IMR-90 (cell line): Measurements from ENCODE around the gene PRRX1. TPM values are rescaled to one million over a fixed set of nuclear protein-coding genes. Genes with fewer than 3 reads are reported as not detected.

Experiments
- ATAC-seq: fragments of 200-7000 bp; cut with Tn5 transposase; 2 replicates; pipeline ENCODE4 v1.9.1; 2020; ENCODE audit warnings: low read depth, mild to moderate bottlenecking, moderate library complexity
- BruUV-seq: library from RNA; stranded (reverse); fragments of 400-500 nt; replicated peaks from 2 replicates; lab custom pipeline; 2021; lab: Mats Ljungman, UMichigan
- CTCF ChIA-PET: fragments of 300-600 bp; formaldehyde crosslinking; extraction: SDS; loops from one replicate; lab custom pipeline; 2021; ENCODE audit warnings: antibody characterized with exemption; lab: Yijun Ruan, JAX
- POLR2A ChIA-PET: fragments of 300-600 bp; sonication (Branson Sonifier 250); formaldehyde crosslinking; loops from one replicate; lab custom pipeline; 2022; ENCODE audit warnings: antibody characterized with exemption; ENCODE audit not compliant: unreplicated experiment; lab: Charles Lee
- DNase-seq: peaks from one replicate; pipeline ENCODE4 v3.0.0; 2013
- H2AFZ ChIP-seq: replicated peaks from 2 replicates; pipeline ENCODE3; 2013; ENCODE audit warnings: low read length, mild to moderate bottlenecking; ENCODE audit not compliant: poor library complexity
- H2AK5ac ChIP-seq: 2 replicates; pipeline ENCODE4 v1.6.1; 2013; ENCODE audit warnings: low read depth, low read length, inconsistent platforms
- H2AK9ac ChIP-seq: replicated peaks from 2 replicates; pipeline ENCODE3; 2013; ENCODE audit warnings: mild to moderate bottlenecking, low read depth, low read length, moderate library complexity; ENCODE audit not compliant: poor library complexity
- H2BK120ac ChIP-seq: 2 replicates; pipeline ENCODE4 v1.6.1; 2013; ENCODE audit warnings: low read depth, low read length, inconsistent platforms
- H2BK15ac ChIP-seq: 3 replicates; pipeline ENCODE4 v1.6.1; 2013; ENCODE audit warnings: low read depth, low read length, inconsistent platforms
- H2BK20ac ChIP-seq: 2 replicates; pipeline ENCODE4 v1.6.1; 2013; ENCODE audit warnings: low read depth, mild to moderate bottlenecking, inconsistent platforms, low read length, moderate library complexity
- H2BK5ac ChIP-seq: 2 replicates; pipeline ENCODE4 v1.6.1; 2013; ENCODE audit warnings: mild to moderate bottlenecking, low read depth, low read length, inconsistent platforms; ENCODE audit not compliant: poor library complexity, severe bottlenecking
- H3K14ac ChIP-seq: replicated peaks from 2 replicates; pipeline ENCODE4 v1.6.1; 2013; ENCODE audit warnings: low read depth, low read length, inconsistent platforms
- H3K18ac ChIP-seq: 2 replicates; pipeline ENCODE4 v1.6.1; 2013; ENCODE audit warnings: low read depth, low read length, control low read depth
- H3K23ac ChIP-seq: 2 replicates; pipeline ENCODE4 v1.6.1; 2013; ENCODE audit warnings: low read depth, low read length, inconsistent platforms
- H3K27ac ChIP-seq: 2 replicates; pipeline ENCODE4 v1.5.1; 2013; ENCODE audit warnings: mild to moderate bottlenecking, control low read depth, low read length; ENCODE audit not compliant: insufficient read depth
- H3K27me3 ChIP-seq: 2 replicates; pipeline ENCODE4 v1.6.1; 2013; ENCODE audit warnings: low read length; ENCODE audit not compliant: control insufficient read depth, insufficient read depth
- H3K36me3 ChIP-seq: 2 replicates; pipeline ENCODE4 v1.6.1; 2013; ENCODE audit warnings: low read length, mixed read lengths; ENCODE audit not compliant: control insufficient read depth, insufficient read depth
- H3K4ac ChIP-seq: 2 replicates; pipeline ENCODE4 v1.6.1; 2013; ENCODE audit warnings: low read depth, low read length, inconsistent platforms
- H3K4me1 ChIP-seq: 2 replicates; pipeline ENCODE4 v1.6.1; 2013; ENCODE audit warnings: low read length, mixed read lengths; ENCODE audit not compliant: control insufficient read depth, insufficient read depth
- H3K4me2 ChIP-seq: 2 replicates; pipeline ENCODE4 v1.6.1; 2013; ENCODE audit warnings: low read depth, mild to moderate bottlenecking, control low read depth, low read length, moderate library complexity
- H3K4me3 ChIP-seq: 2 replicates; pipeline ENCODE4 v1.5.1; 2013; ENCODE audit warnings: low read depth, mild to moderate bottlenecking, control low read depth, low read length, moderate library complexity; ENCODE audit not compliant: insufficient read depth
- H3K56ac ChIP-seq: 2 replicates; pipeline ENCODE4 v1.6.1; 2013; ENCODE audit warnings: low read length, inconsistent platforms; ENCODE audit not compliant: insufficient read depth; ENCODE audit errors: extremely low read depth
- H3K79me1 ChIP-seq, 2 experiments: 2 replicates each; pipeline ENCODE4 v1.6.1; 2013; ENCODE audit warnings: low read length in 2 of 2, inconsistent platforms in 1 of 2, low read depth in 1 of 2
- H3K9ac ChIP-seq: 2 replicates; pipeline ENCODE4 v1.6.1; 2013; ENCODE audit warnings: low read depth, low read length, control low read depth
- H3K9me1 ChIP-seq: 2 replicates; pipeline ENCODE4 v1.6.1; 2013; ENCODE audit warnings: low read length, inconsistent platforms; ENCODE audit not compliant: insufficient read depth
- H3K9me3 ChIP-seq: 2 replicates; pipeline ENCODE4 v1.6.1; 2013; ENCODE audit warnings: low read length; ENCODE audit not compliant: control insufficient read depth, insufficient read depth
- H4K20me1 ChIP-seq: 2 replicates; pipeline ENCODE4 v1.6.1; 2013; ENCODE audit warnings: low read length, inconsistent platforms; ENCODE audit not compliant: insufficient read depth
- H4K5ac ChIP-seq: 2 replicates; pipeline ENCODE4 v1.6.1; 2013; ENCODE audit warnings: mild to moderate bottlenecking, low read depth, low read length, control low read depth
- H4K8ac ChIP-seq, 2 experiments: 2 replicates each; pipeline ENCODE4 v1.6.1; 2013; ENCODE audit warnings: low read depth in 2 of 2, low read length in 2 of 2, control low read depth in 1 of 2, inconsistent platforms in 1 of 2
- H4K91ac ChIP-seq: 2 replicates; pipeline ENCODE4 v1.6.1; 2013; ENCODE audit warnings: low read depth, low read length, inconsistent platforms; ENCODE audit not compliant: insufficient read depth
- BHLHE40 ChIP-seq: fragments of 150-350 bp; IDR thresholded peaks from 2 replicates; pipeline ENCODE4 v1.6.1; 2016; ENCODE audit warnings: mild to moderate bottlenecking, low read depth, low read length
- CEBPB ChIP-seq: IDR thresholded peaks from 2 replicates; pipeline ENCODE4 v1.6.1; 2012; ENCODE audit warnings: low read depth, low read length, improper control_type of control experiment
- CHD1 ChIP-seq: IDR thresholded peaks from 2 replicates; pipeline ENCODE4 v1.6.1; 2012; ENCODE audit warnings: low read depth, low read length, improper control_type of control experiment
- FOS ChIP-seq: fragments of 150-350 bp; IDR thresholded peaks from 2 replicates; pipeline ENCODE4 v1.6.1; 2016; ENCODE audit warnings: low read depth, low read length
- MAFK ChIP-seq: IDR thresholded peaks from 2 replicates; pipeline ENCODE4 v1.6.1; 2012; ENCODE audit warnings: low read depth, low read length, improper control_type of control experiment
- MAZ ChIP-seq: IDR thresholded peaks from 2 replicates; pipeline ENCODE4 v1.6.1; 2012; ENCODE audit warnings: low read depth, mild to moderate bottlenecking, low read length, improper control_type of control experiment, moderate library complexity, borderline replicate concordance
- MXI1 ChIP-seq: IDR thresholded peaks from 2 replicates; pipeline ENCODE4 v1.6.1; 2012; ENCODE audit warnings: low read depth, mild to moderate bottlenecking, low read length, moderate library complexity, borderline replicate concordance
- NFE2L2 ChIP-seq: fragments of 150-350 bp; IDR thresholded peaks from 2 replicates; pipeline ENCODE4 v1.6.1; 2016; ENCODE audit warnings: low read depth, mild to moderate bottlenecking, low read length
- POLR2A ChIP-seq: IDR thresholded peaks from 2 replicates; pipeline ENCODE4 v1.6.1; 2012; ENCODE audit warnings: mild to moderate bottlenecking, low read depth, low read length
- RAD21 ChIP-seq: IDR thresholded peaks from 2 replicates; pipeline ENCODE4 v1.6.1; 2012; ENCODE audit warnings: low read length, improper control_type of control experiment
- RCOR1 ChIP-seq: IDR thresholded peaks from 2 replicates; pipeline ENCODE4 v1.6.1; 2012; ENCODE audit warnings: mild to moderate bottlenecking, low read length, improper control_type of control experiment; ENCODE audit not compliant: insufficient replicate concordance
- RFX5 ChIP-seq: IDR thresholded peaks from 2 replicates; pipeline ENCODE4 v1.8.0; 2012; ENCODE audit warnings: low read depth, mild to moderate bottlenecking, low read length, moderate library complexity
- SMC3 ChIP-seq: fragments of 150-350 bp; IDR thresholded peaks from 2 replicates; pipeline ENCODE4 v1.6.1; 2016; ENCODE audit warnings: low read depth, mild to moderate bottlenecking, antibody characterized with exemption, low read length, moderate library complexity
- WGBS, 2 experiments: methylation state at CpG; one replicate each; pipeline versions ENCODE4 v1.1.5 to v1.1.7; 2013; ENCODE audit warnings: missing lambda C conversion rate in 2 of 2; ENCODE audit not compliant: insufficient read length in 1 of 2; ENCODE audit errors: extremely low coverage in 2 of 2; 5-methylcytosine and 5-hydroxymethylcytosine counted together
- dilution Hi-C: fragments of 300-500 bp; cut with HindIII; formaldehyde crosslinking; loops from one replicate; pipeline ENCODE4 v1.14.3; 2018; ENCODE audit warnings: low sequenced_read_pairs; ENCODE audit not compliant: unreplicated experiment
- in situ Hi-C: fragments of 300-500 bp; cut with MboI; formaldehyde crosslinking; loops from 3 replicates; pipeline ENCODE4 v1.14.3; 2019; ENCODE audit warnings: low sequenced_read_pairs, inconsistent platforms, mixed read lengths
- intact Hi-C: fragments of 100-400 bp; cut with micrococcal nuclease; formaldehyde crosslinking; loops from 2 replicates; pipeline ENCODE4 v1.10.0; 2022
- polyA plus RNA-seq, 3 experiments: library from polyadenylated mRNA; depleted of rRNA; stranded (reverse); fragments of >200 nt; gene quantifications; 2 replicates each; pipeline ENCODE4 v1.2.3, GENCODE V29; 2012; ENCODE audit warnings: low replicate concordance in 1 of 3
- total RNA-seq: library from RNA; depleted of rRNA; stranded (reverse); fragments of >200 nt; gene quantifications from 2 replicates; pipeline ENCODE4 v1.2.3, GENCODE V29; 2012
- TF ChIP-seq, protein P1 (sequence below): conservative IDR thresholded peaks from 2 replicates; pipeline ENCODE4 v1.5.1; 2012; ENCODE audit warnings: mild to moderate bottlenecking, low read depth, low read length, improper control_type of control experiment
- TF ChIP-seq, protein P2 (sequence below): fragments of 150-350 bp; IDR thresholded peaks from 2 replicates; pipeline ENCODE4 v1.6.1; 2017; ENCODE audit warnings: mild to moderate bottlenecking, antibody characterized with exemption, low read length, low read depth
- TF ChIP-seq, protein P3 (sequence below): fragments of 150-350 bp; IDR thresholded peaks from 2 replicates; pipeline ENCODE4 v1.6.1; 2016; ENCODE audit warnings: low read depth, mild to moderate bottlenecking, low read length, moderate library complexity, borderline replicate concordance

The PRRX1 gene
- total and polyA plus RNA-seq, 2 of the 4 experiments (the other 2 are of a cell fraction): 50.0 to 65.4 TPM

DNA sequence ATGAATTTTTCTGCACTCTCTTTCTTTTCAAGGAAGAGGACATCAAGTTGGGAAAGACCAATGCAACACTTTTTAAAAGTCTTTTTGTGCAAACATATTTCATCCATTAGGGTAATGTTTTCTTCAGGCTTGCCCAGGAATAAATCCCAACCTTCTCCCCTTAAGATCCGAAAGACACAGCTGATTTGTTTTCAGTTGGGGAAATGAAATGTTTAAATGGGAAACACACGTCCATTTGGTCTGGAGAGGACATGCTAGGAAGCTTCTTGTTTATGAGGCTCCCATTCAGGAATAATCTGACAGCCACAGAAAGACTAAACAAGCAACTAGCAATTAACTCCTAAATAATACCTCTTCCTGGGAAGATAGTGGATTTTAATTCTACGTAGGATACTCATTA lies 91.9 kb downstream of the PRRX1 start:
- no peak overlapping the region for H3K23ac ChIP-seq

More for the DNA sequence above, 91.9 kb downstream of the PRRX1 start:
- TF ChIP-seq POLR2A (no peak), CHD1 (no peak), RAD21 (no peak), NFE2L2 (no peak), RCOR1 (no peak), FOS (no peak), MAZ (no peak), RFX5 (no peak), MAFK (no peak), SMC3 (no peak), BHLHE40 (no peak), MXI1 (no peak), CEBPB (no peak)
- TF ChIP-seq, protein P1, sequence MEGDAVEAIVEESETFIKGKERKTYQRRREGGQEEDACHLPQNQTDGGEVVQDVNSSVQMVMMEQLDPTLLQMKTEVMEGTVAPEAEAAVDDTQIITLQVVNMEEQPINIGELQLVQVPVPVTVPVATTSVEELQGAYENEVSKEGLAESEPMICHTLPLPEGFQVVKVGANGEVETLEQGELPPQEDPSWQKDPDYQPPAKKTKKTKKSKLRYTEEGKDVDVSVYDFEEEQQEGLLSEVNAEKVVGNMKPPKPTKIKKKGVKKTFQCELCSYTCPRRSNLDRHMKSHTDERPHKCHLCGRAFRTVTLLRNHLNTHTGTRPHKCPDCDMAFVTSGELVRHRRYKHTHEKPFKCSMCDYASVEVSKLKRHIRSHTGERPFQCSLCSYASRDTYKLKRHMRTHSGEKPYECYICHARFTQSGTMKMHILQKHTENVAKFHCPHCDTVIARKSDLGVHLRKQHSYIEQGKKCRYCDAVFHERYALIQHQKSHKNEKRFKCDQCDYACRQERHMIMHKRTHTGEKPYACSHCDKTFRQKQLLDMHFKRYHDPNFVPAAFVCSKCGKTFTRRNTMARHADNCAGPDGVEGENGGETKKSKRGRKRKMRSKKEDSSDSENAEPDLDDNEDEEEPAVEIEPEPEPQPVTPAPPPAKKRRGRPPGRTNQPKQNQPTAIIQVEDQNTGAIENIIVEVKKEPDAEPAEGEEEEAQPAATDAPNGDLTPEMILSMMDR: no peak
- TF ChIP-seq, protein P2, sequence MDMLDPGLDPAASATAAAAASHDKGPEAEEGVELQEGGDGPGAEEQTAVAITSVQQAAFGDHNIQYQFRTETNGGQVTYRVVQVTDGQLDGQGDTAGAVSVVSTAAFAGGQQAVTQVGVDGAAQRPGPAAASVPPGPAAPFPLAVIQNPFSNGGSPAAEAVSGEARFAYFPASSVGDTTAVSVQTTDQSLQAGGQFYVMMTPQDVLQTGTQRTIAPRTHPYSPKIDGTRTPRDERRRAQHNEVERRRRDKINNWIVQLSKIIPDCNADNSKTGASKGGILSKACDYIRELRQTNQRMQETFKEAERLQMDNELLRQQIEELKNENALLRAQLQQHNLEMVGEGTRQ: no peak
- TF ChIP-seq, protein P3, sequence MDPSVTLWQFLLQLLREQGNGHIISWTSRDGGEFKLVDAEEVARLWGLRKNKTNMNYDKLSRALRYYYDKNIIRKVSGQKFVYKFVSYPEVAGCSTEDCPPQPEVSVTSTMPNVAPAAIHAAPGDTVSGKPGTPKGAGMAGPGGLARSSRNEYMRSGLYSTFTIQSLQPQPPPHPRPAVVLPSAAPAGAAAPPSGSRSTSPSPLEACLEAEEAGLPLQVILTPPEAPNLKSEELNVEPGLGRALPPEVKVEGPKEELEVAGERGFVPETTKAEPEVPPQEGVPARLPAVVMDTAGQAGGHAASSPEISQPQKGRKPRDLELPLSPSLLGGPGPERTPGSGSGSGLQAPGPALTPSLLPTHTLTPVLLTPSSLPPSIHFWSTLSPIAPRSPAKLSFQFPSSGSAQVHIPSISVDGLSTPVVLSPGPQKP: no peak
- no peaks in the 10 kb centered on the region for H3K9me1 ChIP-seq
- H3K4me2 ChIP-seq: no peak overlapping the region
- in situ Hi-C loops: loop anchor here (25.0 kb wide), 1 partner anchor 818 kb away; no protein-coding TSS in a partner anchor
- no peak for DNase-seq
- H3K9ac ChIP-seq: no peak overlapping the region
- no peaks in the 10 kb centered on the region for H4K20me1 ChIP-seq
- H3K4me1 ChIP-seq: no peaks in the 10 kb centered on the region
- no peak overlapping the region for H2BK15ac ChIP-seq
- ChIA-PET POLR2A (interaction anchor here (0.6 kb wide), 1 partner anchor 81 kb away, joined by 3 read pairs; no protein-coding TSS in a partner anchor), CTCF (no interaction called here)
- H3K36me3 ChIP-seq: no peaks in the 10 kb centered on the region
- H3K4me3 ChIP-seq: no peak overlapping the region
- no peak overlapping the region for H3K18ac ChIP-seq
- H4K5ac ChIP-seq: no peak overlapping the region
- no peak overlapping the region for H2AK5ac ChIP-seq
- no peaks in the 10 kb centered on the region for H3K9me3 ChIP-seq
- no peak overlapping the region for H3K14ac ChIP-seq
- H4K8ac ChIP-seq: no peak overlapping the region
- no peak overlapping the region for H3K4ac ChIP-seq
- no peaks in the 10 kb centered on the region for H3K79me1 ChIP-seq
- no peak overlapping the region for H3K56ac ChIP-seq
- BruUV-seq: no TSS peak
- ATAC-seq: no peak
- WGBS, 2 experiments: no CpG with 5 or more reads among the region's 3 CpGs
- intact Hi-C loops: no loop called here
- H2AFZ ChIP-seq: no peak overlapping the region
- H2AK9ac ChIP-seq: no peak overlapping the region
- no peak overlapping the region for H3K27ac ChIP-seq
- no peak overlapping the region for H2BK20ac ChIP-seq
- H4K91ac ChIP-seq: no peak overlapping the region
- dilution Hi-C loops: no loop called here
- H2BK120ac ChIP-seq: no peak overlapping the region
- H2BK5ac ChIP-seq: no peak overlapping the region
- H3K27me3 ChIP-seq: no peaks in the 10 kb centered on the region
